Activated T-cell treated with anti-CD3 and anti-CD28 coated beads, Interleukin-2, amount 50 U/mL, for 24 hours (primary cell): ENCODE data around the gene ZSWIM7.
A peak's percentile ranks its signal among the peaks of the same experiment; 100 is the strongest.

Experiments
- DNase-seq: peaks from one replicate; pipeline ENCODE4 v3.0.0-alpha.2; 2020
- H3K27ac Mint-ChIP-seq: 2 replicates; pipeline ENCODE4 v1.8.0; 2020; ENCODE audit warnings: mild to moderate bottlenecking, mixed read lengths
- H3K27me3 Mint-ChIP-seq: 2 replicates; pipeline ENCODE4 v1.8.0; 2020; ENCODE audit warnings: mixed read lengths
- H3K36me3 Mint-ChIP-seq: 2 replicates; pipeline ENCODE4 v1.8.0; 2020; ENCODE audit warnings: low read depth, mixed read lengths
- H3K4me1 Mint-ChIP-seq: 2 replicates; pipeline ENCODE4 v1.8.0; 2020; ENCODE audit warnings: low read depth, mixed read lengths
- H3K4me3 Mint-ChIP-seq: 2 replicates; pipeline ENCODE4 v1.8.0; 2020; ENCODE audit warnings: mild to moderate bottlenecking, moderate library complexity, mixed read lengths
- H3K9me3 Mint-ChIP-seq: 2 replicates; pipeline ENCODE4 v1.8.0; 2020; ENCODE audit warnings: mixed read lengths

Gene ZSWIM7

DNA sequence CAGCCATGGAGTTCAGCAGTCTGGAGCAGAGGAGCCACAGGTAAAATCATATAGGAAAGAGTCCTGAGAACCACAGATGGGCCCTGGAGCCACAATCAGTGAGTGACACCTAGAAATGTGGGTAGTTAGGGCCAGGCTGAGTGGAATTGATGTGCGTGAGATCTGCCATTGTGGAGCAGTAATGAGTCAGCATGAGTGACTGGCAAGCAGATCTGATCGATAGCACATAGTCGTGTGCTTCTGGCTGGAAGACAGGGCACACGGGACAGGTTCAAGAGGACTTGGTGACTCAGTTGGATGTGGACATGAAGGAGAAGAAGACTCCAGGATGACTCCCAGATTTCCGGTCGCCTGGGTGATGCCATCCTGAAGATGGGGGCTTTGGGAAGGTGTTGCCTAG lies 42.3 kb downstream of the ZSWIM7 start:
- H3K27me3 Mint-ChIP-seq, result peaks cover 45% of the 10 kb centered on the region
- peaks cover 37% of the 10 kb centered on the region for H3K4me1 Mint-ChIP-seq
- no peak for DNase-seq
- no peaks in the 10 kb centered on the region for H3K36me3 Mint-ChIP-seq
- no peak overlapping the region for H3K4me3 Mint-ChIP-seq
- peak overlapping the region; percentile 48 for H3K27ac Mint-ChIP-seq
- no peaks in the 10 kb centered on the region for H3K9me3 Mint-ChIP-seq

- Mint-ChIP-seq H3K4me1 (peaks cover 37% of the 10 kb centered on the region), H3K27me3 (peaks cover 37% of the 10 kb centered on the region), H3K36me3 (no peaks in the 10 kb centered on the region), H3K4me3 (no peak overlapping the region), H3K9me3 (no peaks in the 10 kb centered on the region), H3K27ac (no peak overlapping the region)
- no peak for DNase-seq
Observed at GRCh38 chr17:15955793-15956541, 43.5 kb downstream of the ZSWIM7 start.

DNA sequence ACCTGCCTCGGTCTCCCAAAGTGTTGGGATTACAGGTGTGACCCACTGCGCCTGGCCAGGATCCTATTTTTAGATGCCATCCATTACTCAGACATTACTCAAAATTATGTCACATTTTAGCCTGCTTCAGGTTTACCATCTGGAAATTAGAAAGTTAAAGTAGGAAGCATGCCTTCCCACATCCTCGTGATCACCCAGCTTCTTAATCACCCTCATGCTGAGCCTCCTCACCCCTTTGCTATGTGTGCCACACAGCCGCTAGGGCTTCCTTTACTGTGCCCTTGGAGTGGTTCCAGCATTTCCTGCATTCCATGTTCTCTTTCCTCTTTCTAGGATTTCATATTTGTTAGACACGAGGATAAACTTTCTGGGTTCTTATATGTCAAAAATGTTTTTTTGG lies 45.3 kb downstream of the ZSWIM7 start:
- no peak overlapping the region for H3K4me3 Mint-ChIP-seq
- H3K9me3 Mint-ChIP-seq, result no peaks in the 10 kb centered on the region
- no peaks in the 10 kb centered on the region for H3K36me3 Mint-ChIP-seq
- peaks cover 29% of the 10 kb centered on the region for H3K4me1 Mint-ChIP-seq
- H3K27me3 Mint-ChIP-seq, result peaks cover 37% of the 10 kb centered on the region
- no peak for DNase-seq
- no peak overlapping the region for H3K27ac Mint-ChIP-seq

- Mint-ChIP-seq H3K36me3 (no peaks in the 10 kb centered on the region), H3K4me1 (peaks cover 18% of the 10 kb centered on the region), H3K27me3 (peaks cover 33% of the 10 kb centered on the region), H3K27ac (no peak overlapping the region), H3K9me3 (no peaks in the 10 kb centered on the region), H3K4me3 (no peak overlapping the region)
- no peak for DNase-seq
Observed at GRCh38 chr17:15952916-15953790, 46.4 kb downstream of the ZSWIM7 start.

GRCh38 chr17:15952048-15952532 lies 47.4 kb downstream of the ZSWIM7 start:
- DNase-seq, result no peak
- no peaks in the 10 kb centered on the region for H3K9me3 Mint-ChIP-seq
- peaks cover 34% of the 10 kb centered on the region for H3K27me3 Mint-ChIP-seq
- H3K36me3 Mint-ChIP-seq, result no peaks in the 10 kb centered on the region
- no peak overlapping the region for H3K27ac Mint-ChIP-seq
- peaks cover 9% of the 10 kb centered on the region for H3K4me1 Mint-ChIP-seq
- no peak overlapping the region for H3K4me3 Mint-ChIP-seq

DNA sequence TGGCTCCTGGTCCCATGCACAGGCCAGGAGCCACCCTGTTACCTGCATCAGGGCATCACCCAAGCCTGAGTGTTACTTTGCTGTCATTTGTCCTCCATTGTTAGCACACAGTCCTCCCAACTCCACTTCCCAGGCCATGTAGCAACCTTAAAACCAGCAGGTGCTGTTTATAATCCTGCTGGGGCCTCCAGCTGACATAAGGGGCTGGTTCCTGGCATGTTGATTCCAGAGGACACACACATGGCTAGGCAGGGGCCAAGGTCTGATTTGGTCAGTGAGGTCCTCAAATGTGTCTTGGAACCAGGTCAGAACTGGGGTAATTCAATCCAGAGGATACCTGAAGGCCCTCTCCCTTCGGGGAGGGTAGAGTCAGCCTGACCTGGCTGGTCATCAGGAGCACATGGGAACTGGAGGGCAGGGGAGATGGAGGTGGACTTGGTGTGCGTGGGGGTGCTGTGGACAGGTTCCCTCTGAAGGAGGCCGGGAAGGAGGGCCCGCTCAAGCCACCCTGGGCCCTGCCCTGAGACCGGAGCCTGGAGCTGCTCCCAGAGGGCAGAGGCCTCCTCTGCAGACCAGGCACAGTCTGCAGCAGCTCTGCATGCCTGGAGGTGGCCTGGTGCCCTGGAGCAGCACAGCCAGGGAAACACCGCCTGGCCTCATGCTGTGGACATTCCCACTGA lies 48.0 kb downstream of the ZSWIM7 start:
- Mint-ChIP-seq H3K4me1 (peaks cover 7% of the 10 kb centered on the region), H3K27me3 (peaks cover 36% of the 10 kb centered on the region), H3K4me3 (no peak overlapping the region), H3K36me3 (no peaks in the 10 kb centered on the region), H3K9me3 (no peaks in the 10 kb centered on the region), H3K27ac (no peak overlapping the region)
- no peak for DNase-seq

DNA sequence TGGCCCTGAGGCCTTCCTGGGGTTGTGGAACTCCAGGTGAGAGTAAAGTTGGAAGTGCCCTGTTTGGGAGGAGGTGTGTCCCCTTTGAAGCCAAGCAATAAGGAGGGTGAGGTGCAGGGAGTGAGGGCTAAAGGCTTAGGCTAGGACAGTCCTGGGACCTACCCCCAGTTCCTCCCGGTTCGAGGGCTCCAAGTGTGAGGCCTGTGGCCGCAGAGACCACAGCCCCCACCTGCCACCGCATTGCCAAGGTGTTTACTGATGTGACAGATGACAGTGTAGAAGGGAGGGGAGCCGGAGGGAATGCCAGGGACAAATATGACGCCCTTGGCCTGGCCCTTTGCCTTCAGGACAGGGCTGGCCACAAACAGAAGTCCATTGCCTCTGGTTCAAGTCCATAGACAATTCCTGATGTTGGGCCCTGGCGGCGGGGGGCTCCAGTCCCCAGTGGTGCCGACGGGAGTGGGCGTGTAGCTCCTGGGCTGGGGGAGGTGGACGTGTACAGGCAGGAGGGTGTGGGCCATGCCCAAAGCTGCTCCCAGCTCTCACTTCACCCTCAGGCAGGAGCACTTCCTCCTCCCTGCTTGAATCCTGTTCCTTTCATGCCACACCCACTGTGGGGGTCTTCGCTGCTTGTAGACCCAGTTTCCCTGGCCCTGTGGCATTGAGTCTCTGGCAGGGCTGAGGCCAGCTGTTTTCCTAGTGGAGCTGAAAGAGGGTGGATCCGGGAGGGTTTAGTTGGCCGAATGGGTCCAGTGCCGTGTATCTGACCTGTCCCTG lies 51.3 kb downstream of the ZSWIM7 start:
- peaks cover 39% of the 10 kb centered on the region for H3K27me3 Mint-ChIP-seq
- no peak overlapping the region for H3K4me3 Mint-ChIP-seq
- no peak for DNase-seq
- no peaks in the 10 kb centered on the region for H3K36me3 Mint-ChIP-seq
- H3K4me1 Mint-ChIP-seq, result peaks cover 14% of the 10 kb centered on the region
- no peak overlapping the region for H3K27ac Mint-ChIP-seq
- H3K9me3 Mint-ChIP-seq, result no peaks in the 10 kb centered on the region

GRCh38 chr17:15947271-15947670 lies 52.2 kb downstream of the ZSWIM7 start:
- no peaks in the 10 kb centered on the region for H3K36me3 Mint-ChIP-seq
- no peak for DNase-seq
- H3K4me1 Mint-ChIP-seq, result peaks cover 14% of the 10 kb centered on the region
- H3K27me3 Mint-ChIP-seq, result peaks cover 45% of the 10 kb centered on the region
- no peak overlapping the region for H3K27ac Mint-ChIP-seq
- H3K4me3 Mint-ChIP-seq, result no peak overlapping the region
- H3K9me3 Mint-ChIP-seq, result no peaks in the 10 kb centered on the region

- peaks cover 51% of the 10 kb centered on the region for H3K27me3 Mint-ChIP-seq
- peaks cover 14% of the 10 kb centered on the region for H3K4me1 Mint-ChIP-seq
- H3K4me3 Mint-ChIP-seq, result no peak overlapping the region
- DNase-seq, result no peak
- no peaks in the 10 kb centered on the region for H3K9me3 Mint-ChIP-seq
- H3K36me3 Mint-ChIP-seq, result no peaks in the 10 kb centered on the region
- no peak overlapping the region for H3K27ac Mint-ChIP-seq
Observed at GRCh38 chr17:15946611-15947120, 52.8 kb downstream of the ZSWIM7 start.

GRCh38 chr17:15945527-15946191 lies 53.8 kb downstream of the ZSWIM7 start:
- Mint-ChIP-seq H3K9me3 (no peaks in the 10 kb centered on the region), H3K27ac (no peak overlapping the region), H3K4me3 (peak overlapping the region; percentile 72), H3K4me1 (peaks cover 14% of the 10 kb centered on the region), H3K27me3 (peaks cover 58% of the 10 kb centered on the region), H3K36me3 (no peaks in the 10 kb centered on the region)
- no peak for DNase-seq

- Mint-ChIP-seq H3K4me1 (peaks cover 14% of the 10 kb centered on the region), H3K27ac (peak within 1 kb of the TSS; percentile 66), H3K9me3 (no peaks in the 10 kb centered on the region), H3K27me3 (peaks cover 64% of the 10 kb centered on the region), H3K4me3 (peak within 1 kb of the TSS; percentile 72), H3K36me3 (no peaks in the 10 kb centered on the region)
- peak; percentile 80 for DNase-seq
Observed at GRCh38 chr17:15944759-15945526, 54.6 kb downstream of the ZSWIM7 start, which contains the start of gene ADORA2B. Gene ADORA2B (plus strand): TSS chr17:15945130. CDS start chr17:15945249, 119 bp downstream.

DNA sequence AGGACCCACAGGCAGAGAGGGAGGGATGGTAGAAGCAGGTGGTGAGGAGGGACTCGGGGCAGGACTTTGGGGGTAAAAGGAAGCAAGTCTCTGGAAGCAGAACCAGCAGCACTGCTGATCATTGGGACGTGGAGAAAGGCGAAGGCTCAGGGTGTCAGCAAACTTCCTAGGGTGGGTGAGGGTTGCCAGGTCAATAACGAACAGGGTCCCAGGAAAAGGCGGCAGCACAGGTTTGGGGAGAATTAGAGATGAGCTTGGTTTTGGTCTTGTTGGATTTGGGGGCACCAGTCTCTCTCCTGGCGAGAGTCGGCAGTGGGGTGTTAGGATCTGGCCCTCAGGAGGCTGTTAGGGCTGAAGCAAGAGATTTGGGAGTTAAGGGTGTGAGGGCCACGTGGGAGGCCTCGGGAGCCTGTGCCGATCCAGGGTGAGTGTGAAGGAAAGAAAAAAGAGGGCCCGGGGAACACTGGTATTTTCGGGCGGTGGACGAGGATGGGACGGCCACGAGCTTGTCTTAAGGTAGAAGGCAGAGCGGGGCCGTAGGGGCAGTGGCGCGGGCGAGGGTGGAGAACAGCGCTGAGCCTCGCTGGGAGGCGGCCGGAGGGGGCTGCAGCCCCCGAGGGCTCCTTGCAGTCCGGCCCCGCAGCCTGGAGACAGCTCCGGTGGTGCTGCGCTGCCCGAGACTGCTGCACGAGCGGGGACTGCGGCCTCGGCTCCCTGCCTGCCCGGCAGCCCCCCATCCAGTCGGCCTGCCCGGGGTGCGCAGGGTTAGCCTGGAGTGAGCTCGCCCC lies 55.3 kb downstream of the ZSWIM7 start:
- H3K36me3 Mint-ChIP-seq, result no peaks in the 10 kb centered on the region
- peaks cover 65% of the 10 kb centered on the region for H3K27me3 Mint-ChIP-seq
- peak overlapping the region; percentile 66 for H3K27ac Mint-ChIP-seq

More for the DNA sequence above, 55.3 kb downstream of the ZSWIM7 start:
- no peak for DNase-seq
- Mint-ChIP-seq H3K4me1 (peaks cover 14% of the 10 kb centered on the region), H3K4me3 (peak overlapping the region; percentile 69), H3K9me3 (no peaks in the 10 kb centered on the region)
